ENCODE measurements around the gene HSDL2. TPM values are rescaled to one million over a fixed set of nuclear protein-coding genes. Genes with fewer than 3 reads are reported as not detected.
A peak's percentile ranks its signal among the peaks of the same experiment; 100 is the strongest.

HSDL2 gene
- polyA plus RNA-seq, 3 donors, result 6.4 to 34.8 (median 26.9) TPM

DNA sequence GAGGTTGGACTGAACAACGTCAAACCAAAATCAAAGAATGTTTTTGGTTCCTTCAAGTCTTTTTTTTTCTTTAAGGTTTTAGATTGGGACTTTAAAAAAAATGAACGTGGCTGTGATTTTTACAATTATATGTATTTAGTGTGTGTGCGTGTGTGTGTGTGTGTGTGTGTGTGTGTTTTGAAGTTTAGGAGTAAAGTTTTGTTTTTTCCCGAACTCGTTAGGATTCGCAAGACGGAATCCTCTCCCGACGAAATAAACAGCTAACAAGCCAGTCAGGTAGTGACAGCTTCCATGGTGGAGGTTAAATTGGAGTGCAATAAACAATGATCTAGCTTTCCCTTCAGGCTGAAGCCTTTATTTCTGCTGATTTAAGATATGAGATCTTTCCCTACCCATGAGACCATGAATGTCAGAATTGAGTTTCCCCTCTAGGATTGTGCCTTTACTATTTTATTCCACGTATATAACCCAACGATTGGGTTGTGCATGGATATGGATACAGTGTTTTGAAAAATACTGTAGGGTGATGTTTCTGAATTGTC, 108.0 kb downstream of the HSDL2 start:
- H3K9ac ChIP-seq (ENCODE audit: insufficient read depth, low read length, poor library complexity, severe bottlenecking), result peak overlapping the region; percentile 79
- peak overlapping the region; percentile 91 for H3K4me2 ChIP-seq (replicated peaks; ENCODE audit: extremely low read depth, low read length, poor library complexity, severe bottlenecking)
- peaks cover 11 to 17% of the 10 kb centered on the region in 2 donors for H3K4me1 ChIP-seq (ENCODE audit: control insufficient read depth in 1 of 2, insufficient read depth in 2 of 2, low read length in 2 of 2)
- H3K79me2 ChIP-seq (ENCODE audit: insufficient read depth, low read length), result peaks cover 51% of the 10 kb centered on the region
- peaks cover 0 to 2% (median 0%) of the 10 kb centered on the region in 7 donors for H3K9me3 Mint-ChIP-seq
- H3K4me1 Mint-ChIP-seq, result peaks cover 39% of the 10 kb centered on the region
- DNase-seq, result no peak
- no peaks in the 10 kb centered on the region for H3K27me3 ChIP-seq (ENCODE audit: control insufficient read depth in 2 of 2, insufficient read depth in 2 of 2, low read length in 2 of 2)
- H2AFZ ChIP-seq (ENCODE audit: insufficient read depth, low read depth, low read length, poor library complexity, severe bottlenecking), result peak overlapping the region; percentile 83
- H3K4me3 Mint-ChIP-seq, result peak overlapping the region; percentile 98 to 99
- peak overlapping the region in 3 of 7 donors; percentile 51 to 60 (median 59) for H3K27ac Mint-ChIP-seq
- peaks cover 2 to 3% of the 10 kb centered on the region in 2 donors for H3K36me3 Mint-ChIP-seq
- no peak overlapping the region for H3K27ac ChIP-seq (ENCODE audit: low read depth in 1 of 2, low read length in 2 of 2)
- no peaks in the 10 kb centered on the region for H4K20me1 ChIP-seq (ENCODE audit: insufficient read depth, low read length)
- no peaks in the 10 kb centered on the region for H3K9me3 ChIP-seq (replicated peaks in 1 of 2; ENCODE audit: control insufficient read depth in 1 of 2, insufficient read depth in 1 of 2, low read length in 2 of 2)
- 17% methylated on average over 1 of the region's 11 CpGs for WGBS (ENCODE audit: insufficient coverage)
- H3K27me3 Mint-ChIP-seq (ENCODE audit: low read depth in 3 of 3), result peaks cover 4 to 12% (median 5%) of the 10 kb centered on the region in 3 donors
- TF ChIP-seq CTCF (IDR thresholded peaks at IDR 0.05), result no peak
- H3K4me3 ChIP-seq (replicated peaks in 1 of 3; ENCODE audit: low read depth in 2 of 3, low read length in 3 of 3), result peak overlapping the region; percentile 51 to 82 (median 76)
- intact Hi-C loops (cut with micrococcal nuclease), result no loop called here
- H3K36me3 ChIP-seq (replicated peaks in 1 of 2; ENCODE audit: control insufficient read depth in 1 of 2, insufficient read depth in 2 of 2, low read length in 2 of 2), result peaks cover 0 to 2% of the 10 kb centered on the region in 2 donors

- 100% methylated on average over 1 of the region's 5 CpGs for WGBS (ENCODE audit: insufficient coverage)
- peaks cover 0 to 13% of the 10 kb centered on the region in 2 donors for H3K36me3 ChIP-seq (replicated peaks in 1 of 2; ENCODE audit: control insufficient read depth in 1 of 2, insufficient read depth in 2 of 2, low read length in 2 of 2)
- no peak for DNase-seq
- peak overlapping the region in 1 of 2 donors; percentile 39 for H3K4me3 Mint-ChIP-seq
- intact Hi-C loops (cut with micrococcal nuclease), result no loop called here
- peaks cover 8 to 14% of the 10 kb centered on the region in 2 donors for H3K36me3 Mint-ChIP-seq
- peaks cover 39% of the 10 kb centered on the region for H3K4me1 Mint-ChIP-seq
- H3K79me2 ChIP-seq (ENCODE audit: insufficient read depth, low read length), result peaks cover 64% of the 10 kb centered on the region
- H3K4me2 ChIP-seq (replicated peaks; ENCODE audit: extremely low read depth, low read length, poor library complexity, severe bottlenecking), result no peak overlapping the region
- peaks cover 3 to 11% (median 6%) of the 10 kb centered on the region in 7 donors for H3K9me3 Mint-ChIP-seq
- no peaks in the 10 kb centered on the region for H3K9me3 ChIP-seq (replicated peaks in 1 of 2; ENCODE audit: control insufficient read depth in 1 of 2, insufficient read depth in 1 of 2, low read length in 2 of 2)
- TF ChIP-seq CTCF (IDR thresholded peaks at IDR 0.05), result no peak
- no peak overlapping the region for H3K4me3 ChIP-seq (replicated peaks in 1 of 3; ENCODE audit: low read depth in 2 of 3, low read length in 3 of 3)
- H2AFZ ChIP-seq (ENCODE audit: insufficient read depth, low read depth, low read length, poor library complexity, severe bottlenecking), result no peak overlapping the region
- H3K27me3 ChIP-seq (ENCODE audit: control insufficient read depth in 2 of 2, insufficient read depth in 2 of 2, low read length in 2 of 2), result no peaks in the 10 kb centered on the region
- H3K27ac Mint-ChIP-seq, result no peak overlapping the region
- H4K20me1 ChIP-seq (ENCODE audit: insufficient read depth, low read length), result no peaks in the 10 kb centered on the region
- H3K27ac ChIP-seq (ENCODE audit: low read depth in 1 of 2, low read length in 2 of 2), result no peak overlapping the region
- peaks cover 4 to 12% (median 5%) of the 10 kb centered on the region in 3 donors for H3K27me3 Mint-ChIP-seq (ENCODE audit: low read depth in 3 of 3)
- H3K4me1 ChIP-seq (ENCODE audit: control insufficient read depth in 1 of 2, insufficient read depth in 2 of 2, low read length in 2 of 2), result peaks cover 11 to 17% of the 10 kb centered on the region in 2 donors
- no peak overlapping the region for H3K9ac ChIP-seq (ENCODE audit: insufficient read depth, low read length, poor library complexity, severe bottlenecking)
Observed at GRCh38 chr9:112489039-112489546, 109.2 kb downstream of the HSDL2 start.

All from CD14-positive monocyte (primary cell).